Natural killer cell (primary cell): ENCODE data around the gene BTBD6. TPM values are rescaled to one million over a fixed set of nuclear protein-coding genes. Genes with fewer than 3 reads are reported as not detected.
A peak's percentile ranks its signal among the peaks of the same experiment; 100 is the strongest.
"Not testable (repeated sequence)": the region's sequence is repeated elsewhere in the genome, so short reads cannot be mapped to it uniquely, and the experiment has no call there.

ENCODE experiments used
- ATAC-seq, 3 donors: fragments of 150-1000 bp in 2 of 3; fragments of 200-7000 bp in 1 of 3; cut with Tn5 transposase; 1 replicate in 1 of 3; 2 replicates in 2 of 3; pipeline ENCODE4 v1.10.0; 2021; ENCODE audit warnings: mild to moderate bottlenecking in 2 of 3, moderate library complexity in 2 of 3
- DNase-seq, 2 donors: peaks; one replicate each; pipeline versions ENCODE4 v3.0.0 to v3.0.0-alpha.2; 2013 to 2021; ENCODE audit warnings: mixed read lengths in 1 of 2
- H3K27ac ChIP-seq: one replicate; pipeline ENCODE4 v1.5.1; 2013; ENCODE audit warnings: mild to moderate bottlenecking, low read length
- H3K27me3 ChIP-seq: one replicate; pipeline ENCODE4 v1.6.1; 2013; ENCODE audit warnings: low read length; ENCODE audit not compliant: control insufficient read depth, insufficient read depth
- H3K36me3 ChIP-seq: one replicate; pipeline ENCODE4 v1.6.1; 2013; ENCODE audit warnings: low read length; ENCODE audit not compliant: control insufficient read depth, insufficient read depth
- H3K4me1 ChIP-seq: one replicate; pipeline ENCODE4 v1.6.1; 2013; ENCODE audit warnings: low read length; ENCODE audit not compliant: control insufficient read depth, insufficient read depth
- H3K4me3 ChIP-seq: one replicate; pipeline ENCODE4 v1.5.1; 2013; ENCODE audit warnings: low read length
- H3K9me3 ChIP-seq: one replicate; pipeline ENCODE4 v1.6.1; 2013; ENCODE audit warnings: low read length; ENCODE audit not compliant: control insufficient read depth, insufficient read depth
- H3K27ac Mint-ChIP-seq, 2 donors: one replicate each; pipeline ENCODE4 v1.8.0; 2022; ENCODE audit warnings: mild to moderate bottlenecking in 2 of 2, mixed read lengths in 2 of 2, moderate library complexity in 1 of 2
- H3K27me3 Mint-ChIP-seq, 2 donors: one replicate each; pipeline ENCODE4 v1.8.0; 2022; ENCODE audit warnings: low read depth in 2 of 2, mixed read lengths in 2 of 2
- H3K36me3 Mint-ChIP-seq: one replicate; pipeline ENCODE4 v1.8.0; 2022; ENCODE audit warnings: mixed read lengths
- H3K4me1 Mint-ChIP-seq, 2 donors: one replicate each; pipeline ENCODE4 v1.8.0; 2022; ENCODE audit warnings: mixed read lengths in 2 of 2
- H3K4me3 Mint-ChIP-seq: one replicate; pipeline ENCODE4 v1.8.0; 2022; ENCODE audit warnings: mild to moderate bottlenecking, moderate library complexity, mixed read lengths
- H3K9me3 Mint-ChIP-seq, 2 donors: one replicate each; pipeline ENCODE4 v1.8.0; 2022; ENCODE audit warnings: mixed read lengths in 2 of 2
- WGBS: methylation state at CpG from one replicate; pipeline ENCODE4 v1.1.7; 2013; ENCODE audit warnings: missing lambda C conversion rate; ENCODE audit not compliant: insufficient coverage; 5-methylcytosine and 5-hydroxymethylcytosine counted together
- intact Hi-C: fragments of 100-400 bp; cut with micrococcal nuclease; formaldehyde crosslinking; loops from one replicate; pipeline ENCODE4 v1.14.2; 2022
- total RNA-seq, 4 donors: library from RNA; stranded (reverse); fragments of 120-200 nt in 1 of 4; gene quantifications; one replicate each; pipeline versions ENCODE4 v1.2.3 to v1.2.4, GENCODE V29; 2013 to 2022
- TF ChIP-seq, protein P1 (sequence below): fragments of 200-600 bp; IDR thresholded peaks from one replicate; pipeline ENCODE4 v1.8.0; 2022; ENCODE audit warnings: antibody characterized with exemption

The BTBD6 gene
- total RNA-seq, 3 donors from 2014 or later (not counting 1 experiment from before 2014, with no cell fraction given) = 30.9 to 48.7 (median 44.2) TPM

DNA sequence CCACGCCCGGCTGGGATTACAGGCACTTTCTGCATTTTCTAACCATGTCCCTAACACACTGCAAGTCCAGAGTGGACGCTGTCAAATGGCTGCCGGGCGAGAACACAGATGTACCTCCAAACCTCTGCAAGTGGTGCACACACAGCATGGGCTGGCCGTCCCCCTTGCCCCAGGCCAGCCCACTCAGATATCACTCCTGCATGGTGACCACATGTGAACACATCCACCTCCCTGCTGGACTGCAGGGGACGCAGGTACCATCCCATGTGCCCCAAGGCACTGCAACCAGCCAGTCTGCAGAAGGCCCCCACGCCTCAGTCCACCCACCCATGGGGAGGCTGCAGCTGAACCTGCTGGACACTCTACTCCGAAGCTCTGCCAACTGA is 38.4 kb downstream of the BTBD6 start:
- Mint-ChIP-seq H3K27ac (no peak overlapping the region), H3K4me1 (peaks cover 50 to 63% of the 10 kb centered on the region in 2 donors)

DNA sequence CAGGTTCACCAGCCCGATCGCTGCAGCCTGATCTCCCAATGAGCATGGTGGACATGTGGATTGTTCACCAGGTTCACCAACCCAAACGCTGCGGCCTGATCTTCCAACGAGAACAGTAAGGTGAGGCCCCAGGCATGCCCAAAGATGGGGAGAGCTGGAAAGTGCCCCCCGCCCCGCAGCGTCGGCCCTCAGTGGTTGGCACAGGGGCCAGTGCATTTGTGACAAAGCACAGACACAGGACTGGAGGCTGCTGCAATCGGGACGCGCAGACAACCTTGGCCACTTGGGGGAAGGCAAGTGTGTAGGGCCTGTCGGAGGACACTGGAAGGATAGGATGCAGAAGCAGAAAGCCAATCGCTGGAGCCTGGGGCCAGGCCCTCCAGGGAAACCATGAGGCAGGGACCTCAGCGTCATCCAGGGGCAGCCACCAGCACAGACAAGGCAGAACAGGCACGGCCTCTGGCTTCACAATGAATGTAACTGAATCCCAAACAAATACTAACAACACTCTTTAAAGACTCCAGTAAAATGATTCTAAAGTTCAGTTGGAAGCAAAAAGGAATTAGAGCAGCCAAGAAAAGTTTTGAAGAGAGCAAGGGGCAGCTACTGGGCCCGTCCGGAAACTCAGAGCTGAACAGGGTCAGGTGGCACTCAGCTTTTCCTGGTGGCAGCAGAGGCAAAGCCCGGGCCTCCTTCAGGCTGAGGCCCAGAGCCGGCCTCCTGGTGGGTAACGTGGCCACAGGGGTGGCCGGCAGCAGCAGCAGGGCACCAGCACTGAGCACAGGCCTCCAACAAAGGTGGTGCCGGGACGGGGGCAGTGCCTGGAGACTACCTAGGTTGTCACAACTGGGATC is 39.1 kb downstream of the BTBD6 start:
- no peaks in the 10 kb centered on the region for H3K9me3 Mint-ChIP-seq
- no peak overlapping the region for H3K4me3 Mint-ChIP-seq
- DNase-seq (no peak), ATAC-seq (no peak)
- H3K36me3 ChIP-seq = peaks cover 3% of the 10 kb centered on the region
- no peaks in the 10 kb centered on the region for H3K27me3 ChIP-seq
- H3K4me1 ChIP-seq = peaks cover 42% of the 10 kb centered on the region
- no peaks in the 10 kb centered on the region for H3K27me3 Mint-ChIP-seq
- intact Hi-C loops = no loop called here
- 92% methylated on average over 24 of the region's 24 CpGs for WGBS
- no peak overlapping the region for H3K27ac ChIP-seq
- H3K4me3 ChIP-seq = no peak overlapping the region
- no peaks in the 10 kb centered on the region for H3K9me3 ChIP-seq
- TF ChIP-seq, protein P1, sequence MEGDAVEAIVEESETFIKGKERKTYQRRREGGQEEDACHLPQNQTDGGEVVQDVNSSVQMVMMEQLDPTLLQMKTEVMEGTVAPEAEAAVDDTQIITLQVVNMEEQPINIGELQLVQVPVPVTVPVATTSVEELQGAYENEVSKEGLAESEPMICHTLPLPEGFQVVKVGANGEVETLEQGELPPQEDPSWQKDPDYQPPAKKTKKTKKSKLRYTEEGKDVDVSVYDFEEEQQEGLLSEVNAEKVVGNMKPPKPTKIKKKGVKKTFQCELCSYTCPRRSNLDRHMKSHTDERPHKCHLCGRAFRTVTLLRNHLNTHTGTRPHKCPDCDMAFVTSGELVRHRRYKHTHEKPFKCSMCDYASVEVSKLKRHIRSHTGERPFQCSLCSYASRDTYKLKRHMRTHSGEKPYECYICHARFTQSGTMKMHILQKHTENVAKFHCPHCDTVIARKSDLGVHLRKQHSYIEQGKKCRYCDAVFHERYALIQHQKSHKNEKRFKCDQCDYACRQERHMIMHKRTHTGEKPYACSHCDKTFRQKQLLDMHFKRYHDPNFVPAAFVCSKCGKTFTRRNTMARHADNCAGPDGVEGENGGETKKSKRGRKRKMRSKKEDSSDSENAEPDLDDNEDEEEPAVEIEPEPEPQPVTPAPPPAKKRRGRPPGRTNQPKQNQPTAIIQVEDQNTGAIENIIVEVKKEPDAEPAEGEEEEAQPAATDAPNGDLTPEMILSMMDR = no peak
- peaks cover 47 to 56% of the 10 kb centered on the region in 2 donors for H3K4me1 Mint-ChIP-seq
- peaks cover 11% of the 10 kb centered on the region for H3K36me3 Mint-ChIP-seq
- peak overlapping the region in 1 of 2 donors; percentile 29 for H3K27ac Mint-ChIP-seq

More for the DNA sequence above, 38.4 kb downstream of the BTBD6 start:
- H3K4me3 ChIP-seq = no peak overlapping the region
- peaks cover 36% of the 10 kb centered on the region for H3K4me1 ChIP-seq
- Mint-ChIP-seq H3K4me3 (no peak overlapping the region), H3K9me3 (no peaks in the 10 kb centered on the region), H3K36me3 (peaks cover 11% of the 10 kb centered on the region), H3K27me3 (no peaks in the 10 kb centered on the region)
- H3K27ac ChIP-seq = no peak overlapping the region
- 97% methylated on average over 9 of the region's 9 CpGs for WGBS
- TF ChIP-seq, protein P1 = no peak
- ATAC-seq = no peak
- H3K27me3 ChIP-seq = no peaks in the 10 kb centered on the region
- intact Hi-C loops = no loop called here
- H3K36me3 ChIP-seq = peaks cover 3% of the 10 kb centered on the region
- no peaks in the 10 kb centered on the region for H3K9me3 ChIP-seq
- DNase-seq = no peak

DNA sequence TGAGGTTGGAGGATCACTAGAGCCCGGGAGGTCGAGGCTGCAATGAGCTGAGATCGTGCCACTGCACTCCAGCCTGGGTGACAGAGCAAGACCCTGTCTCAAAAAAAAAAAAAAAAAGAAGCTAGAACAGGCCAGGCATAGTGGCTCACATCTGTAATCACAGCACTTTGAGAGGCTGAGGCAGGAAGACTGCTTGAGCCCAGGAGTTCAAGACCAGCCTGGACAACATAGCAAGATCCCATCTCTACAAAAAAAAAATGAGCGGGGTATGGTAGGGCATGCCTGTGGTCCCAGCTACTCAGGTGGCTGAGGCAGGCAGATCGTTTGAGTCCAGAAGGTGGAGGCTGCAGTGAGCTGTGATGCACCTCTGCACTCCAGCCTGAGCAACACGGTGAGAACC is 40.6 kb downstream of the BTBD6 start:
- H3K9me3 Mint-ChIP-seq, H3K27me3 ChIP-seq, H3K4me3 ChIP-seq, H3K4me3 Mint-ChIP-seq, H3K36me3 ChIP-seq, intact Hi-C loops, H3K27ac ChIP-seq, ATAC-seq, H3K9me3 ChIP-seq, DNase-seq, H3K27me3 Mint-ChIP-seq: not testable (repeated sequence)
- Mint-ChIP-seq H3K36me3 (peaks cover 11% of the 10 kb centered on the region), H3K4me1 (peaks cover 49 to 56% of the 10 kb centered on the region in 2 donors), H3K27ac (peak overlapping the region; percentile 23 to 38)
- peaks cover 50% of the 10 kb centered on the region for H3K4me1 ChIP-seq
- WGBS = 84% methylated on average over 6 of the region's 6 CpGs

DNA sequence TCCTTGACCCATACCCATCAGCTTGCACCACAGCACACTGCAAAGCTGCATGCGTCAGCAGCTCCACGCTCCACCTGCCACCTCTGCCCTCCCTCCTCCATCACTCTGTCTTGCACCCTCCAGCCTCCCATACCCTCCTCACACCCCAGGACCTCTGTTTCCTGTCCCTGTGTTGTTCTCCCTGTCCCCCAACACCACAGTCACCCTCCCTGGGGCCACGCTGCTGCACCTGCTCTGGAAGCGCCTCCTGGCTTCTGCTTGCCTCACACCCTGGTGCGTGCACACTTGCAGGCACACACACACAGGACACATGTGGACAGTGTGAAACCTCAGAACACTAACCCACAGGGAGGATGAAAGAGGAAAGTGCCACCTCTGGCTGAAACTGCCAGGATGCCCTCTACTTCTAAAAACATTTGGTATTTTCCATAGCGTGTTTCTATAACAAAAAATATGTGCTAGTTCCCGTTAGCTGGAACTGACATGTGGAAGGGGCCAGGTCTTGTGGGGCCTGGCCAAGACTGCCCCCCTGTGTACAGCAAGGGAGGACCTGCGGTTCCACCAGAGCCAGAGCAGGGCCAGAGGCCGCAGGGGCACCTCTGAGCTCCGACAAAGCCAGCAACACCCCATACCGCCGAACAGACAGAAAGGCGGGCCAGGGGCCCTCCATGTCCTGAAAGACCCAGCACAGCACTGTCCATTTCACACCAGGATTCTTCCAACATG is 42.5 kb downstream of the BTBD6 start:
- WGBS = 18% methylated on average over 13 of the region's 13 CpGs
- ATAC-seq (peak; percentile 71 to 88 (median 82)), DNase-seq (peak; percentile 67 to 68)
- Histone ChIP-seq H3K9me3 (no peaks in the 10 kb centered on the region), H3K27me3 (no peaks in the 10 kb centered on the region), H3K4me3 (no peak overlapping the region), H3K36me3 (no peaks in the 10 kb centered on the region), H3K27ac (peak overlapping the region; percentile 88), H3K4me1 (peaks cover 55% of the 10 kb centered on the region)
- H3K27ac Mint-ChIP-seq = peak overlapping the region; percentile 88 to 90
- H3K36me3 Mint-ChIP-seq = no peaks in the 10 kb centered on the region
- peak overlapping the region; percentile 76 for H3K4me3 Mint-ChIP-seq
- H3K4me1 Mint-ChIP-seq = peaks cover 42 to 57% of the 10 kb centered on the region in 2 donors
- TF ChIP-seq, protein P1 = no peak
- intact Hi-C loops = loop anchor here (10.0 kb wide), 1 partner anchor 86 kb away; no protein-coding TSS in a partner anchor
- no peaks in the 10 kb centered on the region for H3K9me3 Mint-ChIP-seq
- H3K27me3 Mint-ChIP-seq = no peaks in the 10 kb centered on the region
